Measurements from ENCODE around the gene DLGAP1.

GRCh38 chr18:3529601-3530000 lies 925.5 kb downstream of the DLGAP1 start:
- TF ChIP-seq, protein P1, sequence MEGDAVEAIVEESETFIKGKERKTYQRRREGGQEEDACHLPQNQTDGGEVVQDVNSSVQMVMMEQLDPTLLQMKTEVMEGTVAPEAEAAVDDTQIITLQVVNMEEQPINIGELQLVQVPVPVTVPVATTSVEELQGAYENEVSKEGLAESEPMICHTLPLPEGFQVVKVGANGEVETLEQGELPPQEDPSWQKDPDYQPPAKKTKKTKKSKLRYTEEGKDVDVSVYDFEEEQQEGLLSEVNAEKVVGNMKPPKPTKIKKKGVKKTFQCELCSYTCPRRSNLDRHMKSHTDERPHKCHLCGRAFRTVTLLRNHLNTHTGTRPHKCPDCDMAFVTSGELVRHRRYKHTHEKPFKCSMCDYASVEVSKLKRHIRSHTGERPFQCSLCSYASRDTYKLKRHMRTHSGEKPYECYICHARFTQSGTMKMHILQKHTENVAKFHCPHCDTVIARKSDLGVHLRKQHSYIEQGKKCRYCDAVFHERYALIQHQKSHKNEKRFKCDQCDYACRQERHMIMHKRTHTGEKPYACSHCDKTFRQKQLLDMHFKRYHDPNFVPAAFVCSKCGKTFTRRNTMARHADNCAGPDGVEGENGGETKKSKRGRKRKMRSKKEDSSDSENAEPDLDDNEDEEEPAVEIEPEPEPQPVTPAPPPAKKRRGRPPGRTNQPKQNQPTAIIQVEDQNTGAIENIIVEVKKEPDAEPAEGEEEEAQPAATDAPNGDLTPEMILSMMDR (IDR thresholded peaks at IDR 0.05 in 2 of 3, conservative IDR thresholded peaks at IDR 0.05 in 1 of 3; ENCODE audit: borderline replicate concordance in 1 of 3, insufficient read depth in 1 of 3, low read depth in 2 of 3, low read length in 2 of 3) = no peak
- TF ChIP-seq YY1 (IDR thresholded peaks at IDR 0.05; ENCODE audit: extremely low read depth, insufficient replicate concordance, low read depth, low read length) (no peak), EZH2phosphoT487 (IDR thresholded peaks at IDR 0.05; ENCODE audit: borderline replicate concordance) (no peak), SRF (IDR thresholded peaks at IDR 0.05; ENCODE audit: low read depth) (no peak), SIN3A (IDR thresholded peaks at IDR 0.05; ENCODE audit: low read depth) (no peak), ELF1 (IDR thresholded peaks at IDR 0.05; ENCODE audit: borderline replicate concordance, low read depth) (no peak)

Measured in HCT116 (cell line).